ENCODE measurements around the gene TMEM191B.
"Not testable (repeated sequence)": the region's sequence is repeated elsewhere in the genome, so short reads cannot be mapped to it uniquely, and the experiment has no call there.

Gene TMEM191B

GRCh38 chr22:18549458-18550179 is 22.0 kb downstream of the TMEM191B start:
- H3K4me1 Mint-ChIP-seq (ENCODE audit: low read depth); DNase-seq; H3K36me3 Mint-ChIP-seq (ENCODE audit: low read depth); H3K4me3 Mint-ChIP-seq; H3K27me3 Mint-ChIP-seq; H3K9me3 Mint-ChIP-seq; H3K27ac Mint-ChIP-seq: not testable (repeated sequence)

GRCh38 chr22:18551046-18551445 is 23.4 kb downstream of the TMEM191B start:
- H3K27ac Mint-ChIP-seq = not testable (repeated sequence)

GRCh38 chr22:18552839-18553597 is 25.4 kb downstream of the TMEM191B start:
- H3K9me3 Mint-ChIP-seq; H3K27ac Mint-ChIP-seq; DNase-seq; H3K4me1 Mint-ChIP-seq (ENCODE audit: low read depth); H3K27me3 Mint-ChIP-seq; H3K4me3 Mint-ChIP-seq; H3K36me3 Mint-ChIP-seq (ENCODE audit: low read depth): not testable (repeated sequence)

More at GRCh38 chr22:18551046-18551445, 23.4 kb downstream of the TMEM191B start:
- not testable (repeated sequence) for H3K4me3 Mint-ChIP-seq; H3K9me3 Mint-ChIP-seq; H3K36me3 Mint-ChIP-seq (ENCODE audit: low read depth); H3K27me3 Mint-ChIP-seq; DNase-seq; H3K4me1 Mint-ChIP-seq (ENCODE audit: low read depth)

GRCh38 chr22:18554280-18555256 is 27.0 kb downstream of the TMEM191B start:
- DNase-seq; H3K27me3 Mint-ChIP-seq; H3K9me3 Mint-ChIP-seq; H3K36me3 Mint-ChIP-seq (ENCODE audit: low read depth); H3K4me3 Mint-ChIP-seq; H3K4me1 Mint-ChIP-seq (ENCODE audit: low read depth); H3K27ac Mint-ChIP-seq: not testable (repeated sequence)

GRCh38 chr22:18558516-18558915 is 30.9 kb downstream of the TMEM191B start:
- not testable (repeated sequence) for H3K4me3 Mint-ChIP-seq

GRCh38 chr22:18558939-18559338 is 31.3 kb downstream of the TMEM191B start:
- not testable (repeated sequence) for H3K27ac Mint-ChIP-seq; H3K9me3 Mint-ChIP-seq; H3K36me3 Mint-ChIP-seq (ENCODE audit: low read depth); H3K4me1 Mint-ChIP-seq (ENCODE audit: low read depth); DNase-seq; H3K4me3 Mint-ChIP-seq; H3K27me3 Mint-ChIP-seq

More at GRCh38 chr22:18558516-18558915, 30.9 kb downstream of the TMEM191B start:
- H3K27me3 Mint-ChIP-seq; H3K36me3 Mint-ChIP-seq (ENCODE audit: low read depth); H3K4me1 Mint-ChIP-seq (ENCODE audit: low read depth); H3K27ac Mint-ChIP-seq; H3K9me3 Mint-ChIP-seq; DNase-seq: not testable (repeated sequence)

GRCh38 chr22:18560099-18560974 is 32.7 kb downstream of the TMEM191B start:
- not testable (repeated sequence) for H3K9me3 Mint-ChIP-seq; H3K27ac Mint-ChIP-seq; H3K4me1 Mint-ChIP-seq (ENCODE audit: low read depth); H3K27me3 Mint-ChIP-seq; H3K4me3 Mint-ChIP-seq; H3K36me3 Mint-ChIP-seq (ENCODE audit: low read depth); DNase-seq

- H3K9me3 Mint-ChIP-seq; H3K27ac Mint-ChIP-seq; H3K4me3 Mint-ChIP-seq; H3K27me3 Mint-ChIP-seq; H3K36me3 Mint-ChIP-seq (ENCODE audit: low read depth); DNase-seq; H3K4me1 Mint-ChIP-seq (ENCODE audit: low read depth): not testable (repeated sequence)
These were observed 43.1 kb downstream of the TMEM191B start for GRCh38 chr22:18570509-18571246.

GRCh38 chr22:18573483-18574164 is 46.0 kb downstream of the TMEM191B start:
- not testable (repeated sequence) for H3K27me3 Mint-ChIP-seq; H3K4me3 Mint-ChIP-seq; H3K27ac Mint-ChIP-seq; H3K4me1 Mint-ChIP-seq (ENCODE audit: low read depth); H3K36me3 Mint-ChIP-seq (ENCODE audit: low read depth); DNase-seq; H3K9me3 Mint-ChIP-seq

GRCh38 chr22:18574555-18574954 is 47.0 kb downstream of the TMEM191B start:
- H3K4me1 Mint-ChIP-seq (ENCODE audit: low read depth); H3K27me3 Mint-ChIP-seq; H3K27ac Mint-ChIP-seq; DNase-seq; H3K4me3 Mint-ChIP-seq; H3K9me3 Mint-ChIP-seq; H3K36me3 Mint-ChIP-seq (ENCODE audit: low read depth): not testable (repeated sequence)

GRCh38 chr22:18575686-18576085 is 48.1 kb downstream of the TMEM191B start:
- H3K4me1 Mint-ChIP-seq (ENCODE audit: low read depth); H3K36me3 Mint-ChIP-seq (ENCODE audit: low read depth); H3K9me3 Mint-ChIP-seq; H3K27me3 Mint-ChIP-seq; H3K4me3 Mint-ChIP-seq; H3K27ac Mint-ChIP-seq; DNase-seq: not testable (repeated sequence)

- H3K27ac Mint-ChIP-seq; DNase-seq; H3K4me3 Mint-ChIP-seq; H3K27me3 Mint-ChIP-seq; H3K4me1 Mint-ChIP-seq (ENCODE audit: low read depth); H3K36me3 Mint-ChIP-seq (ENCODE audit: low read depth); H3K9me3 Mint-ChIP-seq: not testable (repeated sequence)
These were observed 49.7 kb downstream of the TMEM191B start for GRCh38 chr22:18577090-18577818.

All from activated T-cell treated with anti-CD3 and anti-CD28 coated beads, Interleukin-2, amount 50 U/mL, for 24 hours (primary cell).